Measurements from ENCODE around the gene ADAMTS9. TPM values are rescaled to one million over a fixed set of nuclear protein-coding genes. Genes with fewer than 3 reads are reported as not detected.

Gene ADAMTS9
- total RNA-seq, 1 donor from 2014 or later = 132 TPM

DNA sequence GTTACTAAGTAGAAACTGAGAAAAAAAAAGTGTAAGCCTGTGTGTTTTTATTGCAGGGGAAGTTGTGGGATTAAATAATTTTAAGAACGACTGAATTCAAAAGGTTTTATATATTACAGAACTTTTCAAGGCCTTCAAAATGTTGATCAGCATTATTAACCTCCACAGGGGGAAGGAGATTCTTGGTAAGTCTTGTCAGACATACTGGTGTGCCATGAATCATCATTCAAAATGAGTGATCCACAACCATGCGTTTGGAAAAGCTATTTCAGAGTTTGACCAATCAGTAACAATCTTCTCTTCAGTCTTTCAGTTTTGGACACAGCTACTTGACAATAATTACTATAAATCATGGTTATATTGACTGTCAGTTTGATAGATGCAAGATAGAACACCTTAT is 70.2 kb downstream of the ADAMTS9 start:
- DNase-seq = no peak

DNA sequence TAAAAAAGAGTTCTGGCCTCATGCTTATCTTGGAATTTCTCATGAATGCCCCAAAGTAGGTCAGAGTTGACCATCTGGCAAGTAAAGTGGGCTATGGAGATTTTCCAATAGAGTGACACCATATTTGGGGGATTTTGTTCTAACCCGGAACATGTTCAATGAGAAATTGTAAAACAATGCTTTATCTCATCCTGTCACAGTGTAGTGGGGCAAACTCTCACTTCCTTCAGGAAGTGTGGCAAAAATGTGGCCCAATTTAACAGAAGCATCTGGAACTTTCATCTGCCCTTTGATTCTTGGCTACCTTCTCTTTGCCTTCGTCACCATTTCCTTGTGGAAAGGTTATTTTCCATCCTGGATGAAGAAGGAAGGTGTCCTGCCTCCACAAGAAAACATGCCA is 70.8 kb downstream of the ADAMTS9 start:
- DNase-seq = peak; percentile 35

DNA sequence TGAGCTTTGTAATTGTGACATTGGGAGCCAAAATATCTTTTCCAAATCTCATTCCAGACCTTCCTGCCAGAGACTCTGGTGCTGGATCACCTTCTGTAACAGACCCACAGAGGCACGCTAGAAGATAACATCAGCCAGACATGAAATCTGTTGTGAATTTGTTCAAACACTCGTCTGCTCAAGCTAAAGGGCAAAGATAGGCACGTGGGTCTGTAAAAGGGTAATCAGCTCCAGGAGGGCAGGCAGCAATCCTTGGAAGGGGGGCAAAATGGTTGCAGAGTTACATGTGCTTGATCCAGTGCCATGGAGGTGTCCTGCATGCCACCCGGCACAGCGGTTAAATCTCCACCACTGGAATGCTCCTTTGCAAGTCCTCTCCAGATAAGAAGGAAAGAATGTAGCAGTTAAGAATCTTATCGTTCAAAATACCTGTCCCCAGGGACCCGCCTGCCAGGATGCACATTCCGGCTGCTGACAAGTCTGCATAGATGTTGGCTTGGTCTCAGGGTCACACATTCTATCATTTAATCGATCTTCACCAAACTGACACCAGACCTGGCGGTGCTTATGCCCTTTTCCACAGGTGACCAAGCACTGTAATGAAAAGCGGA is 74.8 kb downstream of the ADAMTS9 start:
- DNase-seq = no peak

GRCh38 chr3:64612082-64612860 is 75.5 kb downstream of the ADAMTS9 start:
- DNase-seq = no peak

- peak; percentile 53 for DNase-seq
Observed at GRCh38 chr3:64608741-64609140, 79.1 kb downstream of the ADAMTS9 start.

GRCh38 chr3:64607032-64607551 is 80.7 kb downstream of the ADAMTS9 start:
- DNase-seq = no peak

DNA sequence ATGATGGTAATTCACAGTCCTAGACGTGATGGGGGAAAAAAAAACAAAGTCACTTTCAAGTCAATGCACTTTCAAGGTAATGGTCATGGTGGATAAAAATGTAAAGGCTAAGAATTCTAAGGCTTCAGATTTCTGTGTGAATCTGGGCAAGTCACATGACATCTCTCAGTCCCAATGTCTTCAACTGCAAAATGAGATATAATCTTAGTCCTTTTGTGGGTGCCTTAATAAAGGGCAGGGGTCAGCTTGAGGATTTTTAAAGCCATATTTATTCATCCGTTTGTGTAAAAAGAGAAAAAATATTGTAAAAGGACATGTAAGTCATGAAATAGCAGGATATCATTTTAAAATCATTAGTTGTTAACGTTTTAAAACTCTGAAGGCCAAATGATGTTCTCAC is 83.5 kb downstream of the ADAMTS9 start:
- DNase-seq = no peak

DNA sequence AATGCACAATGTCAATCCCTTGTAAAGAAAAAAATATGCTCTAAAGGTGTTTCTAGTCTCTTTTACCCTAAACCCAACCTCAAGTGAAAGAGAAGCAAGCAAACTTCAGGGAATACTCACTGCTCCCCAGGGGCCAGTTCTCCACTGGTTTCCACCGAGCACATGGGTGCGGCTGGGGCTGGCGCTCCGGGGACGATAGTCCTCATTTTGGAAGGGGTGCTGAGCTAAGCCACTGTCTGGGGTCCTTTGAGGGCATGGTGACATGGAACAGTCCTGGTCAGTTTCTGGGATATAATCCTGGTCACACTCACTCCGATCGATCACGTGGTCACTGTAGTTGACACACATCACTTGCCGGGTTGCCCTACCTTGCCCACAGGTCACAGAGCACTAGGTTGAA is 86.0 kb downstream of the ADAMTS9 start:
- DNase-seq = no peak

DNA sequence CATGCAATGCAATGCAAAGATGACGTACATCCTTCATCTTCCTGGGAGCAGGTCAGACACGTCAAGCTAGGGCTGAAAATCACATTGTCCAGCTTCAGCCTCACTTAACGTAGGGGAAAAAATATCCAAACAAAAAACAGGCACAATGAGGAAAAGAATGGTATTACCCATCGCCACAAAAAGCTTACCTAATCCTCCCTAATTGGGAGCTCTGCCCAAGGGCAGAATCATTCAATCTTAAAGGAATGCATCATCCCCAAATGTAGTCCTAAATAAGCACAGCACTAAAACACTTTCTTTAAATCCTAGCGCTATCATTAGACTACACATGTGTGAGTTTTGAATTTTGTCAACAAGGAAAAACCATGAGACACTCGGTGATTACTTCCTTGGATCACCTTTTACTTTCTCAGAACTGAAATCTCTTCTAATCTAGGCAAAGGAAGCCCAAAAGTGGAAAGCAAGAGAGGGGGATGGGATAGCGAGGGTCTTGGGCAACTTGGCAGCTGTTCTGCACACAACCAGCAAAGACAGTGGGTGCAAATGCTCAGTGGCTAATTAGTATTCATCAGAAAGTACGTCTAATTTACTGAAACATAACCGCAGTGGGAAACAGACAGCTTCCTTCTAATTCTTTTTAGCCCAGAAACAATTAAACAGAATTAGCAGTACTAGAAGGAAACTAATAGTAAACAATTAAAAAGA is 87.4 kb downstream of the ADAMTS9 start:
- no peak for DNase-seq

DNA sequence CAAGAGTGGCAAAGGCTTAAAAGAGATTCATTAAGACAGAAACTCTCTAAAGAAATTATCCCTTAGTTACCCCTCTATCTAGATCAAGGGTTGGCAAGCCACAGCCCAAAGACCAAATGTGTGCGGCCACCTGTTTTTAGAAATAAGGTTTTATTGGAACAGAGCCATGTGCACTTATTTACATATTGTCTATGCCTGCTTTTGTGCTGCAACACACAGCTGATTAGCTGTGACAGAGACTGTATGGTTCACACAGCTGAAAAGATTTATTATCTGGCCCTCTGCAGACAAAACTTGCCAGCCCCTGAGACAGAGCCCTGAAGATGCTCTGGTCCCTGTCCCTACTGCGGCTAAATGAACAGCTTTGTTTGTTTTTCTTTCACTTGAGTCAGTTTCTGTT is 88.1 kb downstream of the ADAMTS9 start:
- no peak for DNase-seq

- DNase-seq = peak; percentile 95
Observed at GRCh38 chr3:64595253-64595694, 92.5 kb downstream of the ADAMTS9 start.

GRCh38 chr3:64594134-64594533 is 93.7 kb downstream of the ADAMTS9 start:
- peak; percentile 28 for DNase-seq

DNA sequence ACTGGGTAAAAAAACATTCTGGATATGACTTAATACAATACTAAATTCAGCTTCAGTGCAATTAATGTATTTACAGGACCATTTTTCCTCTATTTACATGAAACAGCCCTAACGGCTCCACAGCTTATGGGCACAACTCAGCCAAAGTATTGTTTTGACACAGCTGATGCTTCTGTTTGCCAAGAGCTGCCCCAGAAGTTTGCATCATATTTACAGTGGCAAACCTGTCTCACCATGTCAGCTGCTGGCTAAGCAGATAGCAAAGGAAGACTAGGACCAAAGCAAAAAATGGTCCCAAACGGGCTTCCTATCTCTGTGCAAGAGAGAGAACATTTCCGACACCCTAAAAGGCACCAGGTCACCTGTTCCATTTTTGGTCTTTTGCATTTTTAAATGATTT is 94.5 kb downstream of the ADAMTS9 start:
- no peak for DNase-seq

GRCh38 chr3:64591615-64592014 is 96.2 kb downstream of the ADAMTS9 start:
- DNase-seq = no peak

GRCh38 chr3:64588380-64588779 is 99.4 kb downstream of the ADAMTS9 start:
- DNase-seq = no peak

DNA sequence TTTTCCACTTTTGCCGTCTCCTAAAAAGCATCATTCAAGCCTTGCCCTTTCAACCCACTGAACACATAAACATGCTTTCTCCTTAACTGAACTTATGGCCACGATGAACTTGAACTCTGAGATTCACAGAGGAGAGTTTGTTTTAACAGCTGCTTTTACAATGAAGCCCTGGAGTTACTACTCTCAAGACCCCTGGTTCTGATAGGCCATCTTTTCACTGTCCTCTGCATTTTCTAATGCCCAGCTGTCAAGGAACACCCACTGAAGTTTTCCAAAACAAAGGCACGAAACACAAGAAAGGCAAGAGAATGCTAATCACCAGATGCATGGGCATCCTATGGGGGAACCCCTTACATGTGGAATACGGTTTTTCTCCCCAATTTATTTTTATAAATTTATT is 100.8 kb downstream of the ADAMTS9 start:
- DNase-seq = no peak

- DNase-seq = peak; percentile 70
Observed at GRCh38 chr3:64584179-64584578, 103.6 kb downstream of the ADAMTS9 start.

- DNase-seq = no peak
Observed at GRCh38 chr3:64578797-64579196, 109.0 kb downstream of the ADAMTS9 start.

DNA sequence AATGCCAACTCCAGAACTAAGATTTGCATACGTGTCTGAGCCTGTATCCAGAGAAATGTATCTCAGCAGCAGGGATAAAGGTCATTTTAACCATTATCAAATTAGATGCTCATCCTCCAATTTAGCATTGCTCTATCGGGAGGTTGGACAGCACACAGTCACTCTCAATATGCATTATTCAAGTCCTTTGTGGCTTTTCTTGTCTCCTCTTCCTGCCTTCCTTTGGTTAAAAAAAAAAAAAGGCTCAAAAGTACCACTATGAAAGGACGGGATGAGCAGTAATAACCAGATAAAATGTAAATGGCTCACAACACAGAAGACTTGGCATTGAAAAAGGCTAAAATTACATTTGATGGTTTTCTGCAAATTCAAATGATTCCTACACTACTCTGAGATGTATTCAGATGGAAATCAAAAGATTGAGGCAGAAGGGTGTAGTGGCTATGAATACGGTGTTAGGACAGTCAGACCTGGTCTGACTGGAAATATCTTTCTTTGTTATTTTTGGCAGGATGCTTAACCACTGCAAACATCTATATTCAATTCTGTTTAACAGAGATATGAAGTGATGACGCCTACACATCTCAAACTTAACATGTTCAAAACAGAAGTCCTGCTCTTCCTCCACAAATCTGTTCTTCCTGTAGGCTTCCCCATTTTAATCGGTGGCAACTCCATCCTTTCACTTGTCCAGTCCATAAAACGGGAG is 109.6 kb downstream of the ADAMTS9 start:
- DNase-seq = no peak

GRCh38 chr3:64576211-64576775 is 111.5 kb downstream of the ADAMTS9 start:
- no peak for DNase-seq

- DNase-seq = no peak
Observed at GRCh38 chr3:64575211-64575844, 112.5 kb downstream of the ADAMTS9 start.

GRCh38 chr3:64574194-64574593 is 113.6 kb downstream of the ADAMTS9 start:
- no peak for DNase-seq

Data from skin of body (tissue), 2 donors.